NCI-H2107 (cell line): Measurements from ENCODE around the gene HIGD1A.

Experiments used
- DNase-seq: peaks from one replicate; lab custom pipeline; 2025; lab: John Stamatoyannopoulos, UW

The HIGD1A gene

GRCh38 chr3:42755681-42756578 lies 48.4 kb downstream of the HIGD1A start:
- no peak for DNase-seq

GRCh38 chr3:42753757-42754156 lies 50.5 kb downstream of the HIGD1A start:
- DNase-seq = no peak

DNA sequence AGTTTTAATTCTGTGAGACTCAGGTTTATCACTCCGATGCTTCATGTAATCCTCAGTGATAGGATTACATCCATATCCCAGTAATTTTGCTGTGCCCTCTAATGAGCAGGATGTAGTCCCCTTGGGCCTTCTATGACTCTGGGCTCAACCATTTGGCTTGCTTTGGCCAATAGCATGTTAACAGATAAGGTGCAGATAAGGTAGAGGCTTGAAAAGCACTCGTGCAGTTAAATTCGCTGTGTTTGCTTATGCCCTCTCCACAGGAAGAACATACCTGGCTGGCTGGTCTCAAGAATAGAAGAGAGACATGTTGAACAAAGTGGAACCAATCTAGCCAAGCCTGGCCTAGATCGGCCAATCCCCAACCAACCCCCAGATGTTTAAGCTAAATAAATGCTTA lies 51.3 kb downstream of the HIGD1A start:
- no peak for DNase-seq

- DNase-seq = no peak
These were observed 51.8 kb downstream of the HIGD1A start for GRCh38 chr3:42752441-42752840.

DNA sequence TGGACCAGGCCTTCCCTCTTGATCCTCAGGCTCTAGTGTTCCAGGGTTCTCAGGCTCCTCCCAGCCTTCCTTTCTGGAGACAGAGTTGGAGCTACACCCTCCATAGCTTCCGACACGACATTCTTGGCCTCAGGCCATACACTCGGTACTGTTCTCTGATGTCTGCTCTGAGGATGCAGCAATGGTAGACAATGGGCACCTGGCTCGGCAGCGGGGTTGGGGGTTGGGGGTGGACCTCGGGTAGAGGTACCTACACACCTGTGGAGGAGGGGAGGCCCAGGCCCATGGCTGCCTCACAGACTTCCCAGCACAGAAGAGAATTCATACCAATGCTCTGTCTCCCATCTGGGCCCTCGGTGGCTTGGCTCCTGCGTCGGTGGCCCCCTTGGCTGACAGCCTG lies 52.7 kb downstream of the HIGD1A start:
- DNase-seq = no peak

DNA sequence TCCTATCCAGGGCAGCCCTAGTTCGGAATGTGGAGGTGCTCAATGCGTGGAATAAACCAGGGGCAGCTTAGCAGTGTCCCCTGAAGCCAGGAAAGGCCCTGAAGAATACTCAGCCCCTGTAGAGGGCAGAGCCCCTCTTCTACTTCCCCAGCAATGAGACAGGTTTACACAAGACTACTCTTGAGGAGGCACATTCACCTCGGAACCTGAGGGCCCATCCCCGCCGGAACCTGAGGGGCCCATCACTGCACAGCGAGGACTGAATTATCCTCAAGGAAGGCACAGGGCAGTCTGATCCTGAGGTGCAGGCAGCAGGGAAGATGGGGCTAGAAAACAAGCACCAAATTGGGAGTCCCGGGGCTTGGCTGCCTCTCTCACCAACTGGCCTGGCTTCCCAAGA lies 53.5 kb downstream of the HIGD1A start:
- no peak for DNase-seq

- DNase-seq = no peak
These were observed 54.5 kb downstream of the HIGD1A start for GRCh38 chr3:42749753-42750231.

- no peak for DNase-seq
These were observed 55.1 kb downstream of the HIGD1A start for GRCh38 chr3:42749025-42749752.

DNA sequence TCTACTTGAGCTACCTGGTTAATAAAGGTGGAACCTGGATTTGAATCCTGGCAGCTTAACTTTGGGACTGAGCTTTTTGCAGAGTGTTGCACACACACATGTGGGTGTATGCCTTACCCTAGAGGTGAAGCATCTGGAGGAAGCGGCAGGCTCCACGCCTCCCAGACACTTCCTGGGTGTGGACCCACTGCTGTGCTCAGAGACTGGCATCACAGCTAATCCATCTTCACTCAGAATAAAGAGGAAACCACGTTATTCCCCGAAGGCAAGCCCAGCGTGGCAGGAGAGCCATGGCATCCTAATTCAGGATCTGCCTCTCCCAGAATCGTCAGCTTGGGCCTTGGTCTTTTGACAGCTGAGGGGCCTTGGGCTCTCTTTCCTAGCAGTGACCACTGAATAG lies 56.7 kb downstream of the HIGD1A start:
- no peak for DNase-seq

DNA sequence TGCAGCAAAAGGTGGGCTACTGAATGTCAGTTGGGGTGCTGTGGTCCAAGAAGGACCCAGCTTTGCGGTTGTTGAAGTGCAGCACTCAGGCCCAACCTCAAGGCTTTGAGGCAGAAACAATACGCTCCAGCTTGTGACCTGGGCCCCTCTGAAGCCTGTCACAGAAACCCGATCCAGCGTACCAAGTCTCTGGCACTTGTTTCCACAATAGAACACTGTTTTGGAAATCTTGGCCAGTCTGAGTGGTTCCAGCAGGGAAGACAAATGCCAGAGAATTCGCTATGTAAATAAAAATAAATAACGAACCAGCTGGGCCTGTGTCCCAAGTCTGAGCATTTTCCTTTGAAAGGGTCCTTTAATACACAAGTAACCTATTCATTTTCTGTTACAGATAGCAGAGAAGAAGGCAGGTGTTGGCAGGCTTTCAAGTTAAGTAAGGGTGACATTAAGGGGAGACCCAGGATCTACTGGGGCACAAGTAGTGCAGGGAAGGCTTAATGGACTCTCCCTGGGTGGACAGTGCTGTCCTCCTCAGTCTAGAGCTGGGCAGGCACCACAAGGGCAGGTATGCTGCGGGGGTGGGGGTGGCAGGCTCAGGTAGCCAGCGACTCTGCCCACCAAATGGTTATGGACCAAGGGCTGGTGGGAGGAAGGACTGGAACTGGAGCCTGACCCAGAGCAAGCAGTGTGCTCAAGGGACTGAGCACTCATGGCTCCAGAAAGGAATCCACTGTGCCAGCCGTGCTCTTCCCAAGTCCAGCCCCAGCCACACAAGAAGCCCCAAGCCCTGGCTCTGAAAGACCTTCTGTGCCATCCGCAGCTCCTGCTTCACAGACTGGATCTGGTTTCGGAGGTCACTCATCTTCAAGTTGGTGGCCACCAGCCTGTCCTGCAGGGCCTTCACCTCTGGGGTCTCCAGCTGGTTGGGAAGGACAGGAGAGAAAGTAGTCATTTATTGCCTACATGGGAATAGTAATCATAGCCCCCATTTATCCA lies 57.5 kb downstream of the HIGD1A start:
- DNase-seq = no peak

DNA sequence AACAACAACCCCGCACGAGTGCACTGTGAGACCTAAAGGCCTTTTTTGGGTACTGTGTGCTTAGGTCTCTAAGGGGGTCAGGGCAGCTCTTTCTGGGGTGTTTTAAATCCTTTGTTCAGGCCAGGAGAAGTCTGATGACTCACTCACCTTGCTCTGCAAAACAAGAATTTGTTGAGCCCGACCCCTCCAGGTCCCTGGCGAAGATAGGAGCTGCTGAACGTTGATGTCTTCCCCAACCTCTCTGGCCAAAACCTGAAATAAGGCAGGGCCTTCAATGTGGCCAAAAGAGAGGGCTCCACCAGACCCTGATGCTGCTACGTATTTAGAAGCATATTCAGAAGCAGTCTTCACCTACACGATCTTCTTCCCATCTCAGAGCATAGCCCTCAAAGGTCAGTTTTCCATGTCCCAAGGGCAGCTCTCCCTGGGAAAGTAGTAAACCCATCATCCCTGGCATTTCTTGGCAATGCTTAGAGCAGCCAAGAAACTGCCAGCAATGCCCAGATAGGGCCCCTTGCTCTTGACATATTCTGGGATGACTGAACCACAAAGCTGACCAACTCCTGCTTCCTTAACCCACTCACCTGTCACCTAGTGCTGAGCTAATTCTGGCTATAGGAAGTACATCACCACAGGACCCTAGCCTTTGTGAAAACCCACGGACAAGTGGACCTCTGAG lies 58.4 kb downstream of the HIGD1A start:
- DNase-seq = no peak

GRCh38 chr3:42745291-42745745 lies 59.0 kb downstream of the HIGD1A start:
- DNase-seq = no peak

DNA sequence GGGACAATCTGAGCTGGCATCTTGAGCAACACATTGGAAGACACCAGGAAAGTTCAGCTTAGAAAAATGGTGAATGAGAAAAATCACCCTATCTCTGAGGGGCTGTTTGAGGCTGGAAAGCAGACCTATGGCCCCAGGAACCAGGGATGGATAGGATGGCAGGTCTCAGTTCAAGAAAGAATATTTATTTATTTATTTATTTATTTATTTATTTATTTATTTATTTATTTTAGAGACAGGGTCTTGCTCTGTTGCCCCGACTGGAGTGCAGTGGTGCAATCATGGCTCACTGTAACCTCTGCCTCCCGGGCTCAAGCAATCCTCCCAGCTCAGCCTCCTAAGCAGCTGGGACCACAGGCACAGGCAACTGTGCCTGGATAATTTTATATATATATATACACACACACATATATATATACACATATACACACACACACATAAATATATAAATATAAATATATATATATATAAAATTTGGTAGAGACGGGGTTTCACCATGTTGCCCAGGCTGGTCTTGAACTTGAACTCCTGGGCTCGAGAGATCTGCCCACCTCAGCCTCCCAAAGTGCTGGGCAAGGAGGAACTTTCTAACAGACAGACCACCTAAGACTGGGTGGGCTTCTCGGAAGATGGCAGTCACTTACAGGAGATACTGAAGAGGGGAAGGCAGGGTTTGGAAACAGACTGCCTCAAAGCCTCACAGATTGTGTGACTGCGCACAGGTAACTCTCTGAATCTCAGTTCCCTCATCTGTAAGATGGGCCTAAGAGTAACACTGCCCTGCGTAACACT lies 60.9 kb downstream of the HIGD1A start:
- no peak for DNase-seq

DNA sequence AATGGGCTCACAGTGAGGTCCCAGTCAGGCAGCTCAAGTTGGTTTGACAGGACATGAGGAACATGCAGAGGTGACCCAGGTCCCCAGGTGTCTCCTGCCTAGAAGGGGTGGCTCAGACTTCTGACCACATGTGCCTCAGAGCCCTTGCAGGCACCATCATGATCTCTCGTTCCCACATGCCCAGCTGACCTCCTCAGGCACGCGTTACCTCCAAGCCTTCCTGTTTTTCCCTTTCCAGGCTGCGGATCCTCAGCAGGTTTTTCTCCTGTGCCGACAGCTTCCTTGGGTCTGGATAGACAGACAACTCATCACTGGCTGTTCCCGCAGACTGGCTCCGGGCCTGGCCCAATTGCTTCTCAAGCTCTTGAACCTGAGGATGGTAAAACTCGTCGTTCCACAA lies 61.6 kb downstream of the HIGD1A start:
- DNase-seq = no peak

- no peak for DNase-seq
These were observed 62.0 kb downstream of the HIGD1A start for GRCh38 chr3:42742259-42742658.

DNA sequence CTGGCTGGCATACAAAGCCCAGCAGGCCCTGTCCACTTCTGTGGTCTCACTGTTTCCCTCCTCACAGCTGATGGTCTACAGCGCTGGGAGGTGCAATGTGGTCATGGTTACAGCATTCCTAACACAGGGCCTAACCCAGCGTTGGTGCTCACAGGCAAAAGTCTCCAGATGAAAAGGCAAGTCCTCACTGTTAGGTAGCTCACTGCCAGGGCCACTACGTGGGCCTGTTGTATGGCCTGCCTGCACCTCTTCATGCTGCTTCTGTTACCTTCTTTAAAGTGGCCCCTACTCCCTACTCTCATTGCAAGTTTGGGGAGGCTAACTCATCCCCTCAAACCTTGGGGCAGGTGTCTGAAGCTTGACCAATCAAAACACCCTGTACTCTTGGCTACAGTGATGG lies 62.5 kb downstream of the HIGD1A start:
- no peak for DNase-seq

DNA sequence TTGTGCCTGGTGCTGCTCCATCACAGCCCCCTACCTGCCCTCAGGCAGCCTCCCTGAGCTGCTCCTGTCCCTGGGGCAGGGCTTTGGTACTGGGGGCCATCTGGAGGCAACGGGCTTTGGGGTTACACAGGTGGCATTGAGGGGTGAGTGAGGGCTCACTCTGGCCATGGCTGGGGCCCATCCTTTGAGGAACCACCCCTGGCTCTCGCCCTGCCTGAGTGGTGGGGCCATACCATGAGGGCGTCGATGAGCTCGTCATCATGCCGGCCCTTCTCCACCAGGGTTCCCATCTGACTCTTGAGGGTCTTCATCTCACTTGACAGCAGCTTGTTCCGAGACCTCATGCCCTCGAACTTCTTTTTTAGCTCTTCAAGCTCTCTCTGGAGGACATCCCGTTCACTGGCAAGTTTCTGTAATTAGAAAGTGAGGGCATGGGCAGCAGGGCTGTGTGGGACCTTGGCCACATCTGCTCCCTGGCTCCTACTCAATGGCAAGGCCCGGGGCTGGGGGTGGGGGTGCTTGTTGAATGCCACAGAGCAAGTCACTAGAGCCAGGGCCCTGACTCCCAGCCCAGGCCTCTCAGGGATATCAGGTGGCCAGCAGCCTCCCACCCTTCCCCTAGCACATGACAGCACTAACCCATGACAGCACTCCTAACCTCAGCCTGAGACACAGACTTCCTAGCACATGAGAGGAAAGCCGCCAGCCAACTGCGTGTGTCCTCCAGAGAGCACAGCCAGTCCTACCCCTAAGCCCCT lies 64.7 kb downstream of the HIGD1A start:
- no peak for DNase-seq

- no peak for DNase-seq
These were observed 67.8 kb downstream of the HIGD1A start for GRCh38 chr3:42736531-42736930.

DNA sequence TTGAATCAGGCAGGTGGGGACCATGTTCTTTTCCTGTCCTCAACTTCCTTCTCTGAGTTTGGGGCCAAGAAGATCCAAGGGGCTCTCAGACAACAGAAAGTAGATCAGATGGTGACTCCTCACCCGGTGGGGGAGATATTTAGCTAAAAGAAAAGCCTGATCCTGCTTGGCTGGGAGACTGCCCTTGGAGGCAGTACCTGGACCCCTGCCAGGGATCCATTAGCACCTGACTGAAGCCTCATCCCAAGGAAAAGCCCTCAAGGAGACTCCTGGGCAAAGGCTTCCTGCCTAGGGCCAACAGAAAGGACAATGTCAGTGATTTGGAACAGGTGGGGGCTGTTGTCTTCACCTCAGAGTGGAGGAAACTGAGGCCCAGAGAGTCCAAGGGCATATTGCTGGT lies 68.2 kb downstream of the HIGD1A start:
- DNase-seq = no peak

DNA sequence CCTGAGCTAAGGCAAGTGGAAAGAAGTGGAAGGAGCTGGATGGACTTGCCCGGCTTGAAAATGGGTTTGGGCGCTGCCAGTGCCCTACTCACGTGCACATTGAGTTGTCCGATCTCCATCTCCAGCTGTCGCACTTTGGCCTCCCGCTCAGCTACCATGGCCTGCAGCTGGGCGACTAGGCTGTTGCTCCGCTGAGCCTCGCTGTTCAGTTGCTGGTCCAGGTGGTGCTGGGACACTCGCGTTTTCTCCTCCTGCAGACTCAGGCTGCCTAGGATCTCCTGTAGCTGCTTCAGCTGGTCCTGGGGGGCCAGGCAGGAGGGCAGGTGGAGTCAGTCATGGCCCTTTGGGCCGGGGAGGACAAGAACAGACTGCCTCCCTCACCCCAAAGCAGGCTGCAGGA lies 68.7 kb downstream of the HIGD1A start:
- DNase-seq = no peak
